Stimulated activated CD8-positive, alpha-beta memory T cell treated with anti-CD3 and anti-CD28 coated beads, Interleukin-15, amount 100 ng/mL, for 1 hour (primary cell): ENCODE measurements around the gene TTC34.
"Not testable (repeated sequence)": the region's sequence is repeated elsewhere in the genome, so short reads cannot be mapped to it uniquely, and the experiment has no call there.

Experiments used
- DNase-seq: peaks from one replicate; pipeline ENCODE4 v3.0.0-alpha.2; 2020; ENCODE audit warnings: low read depth

The TTC34 gene

DNA sequence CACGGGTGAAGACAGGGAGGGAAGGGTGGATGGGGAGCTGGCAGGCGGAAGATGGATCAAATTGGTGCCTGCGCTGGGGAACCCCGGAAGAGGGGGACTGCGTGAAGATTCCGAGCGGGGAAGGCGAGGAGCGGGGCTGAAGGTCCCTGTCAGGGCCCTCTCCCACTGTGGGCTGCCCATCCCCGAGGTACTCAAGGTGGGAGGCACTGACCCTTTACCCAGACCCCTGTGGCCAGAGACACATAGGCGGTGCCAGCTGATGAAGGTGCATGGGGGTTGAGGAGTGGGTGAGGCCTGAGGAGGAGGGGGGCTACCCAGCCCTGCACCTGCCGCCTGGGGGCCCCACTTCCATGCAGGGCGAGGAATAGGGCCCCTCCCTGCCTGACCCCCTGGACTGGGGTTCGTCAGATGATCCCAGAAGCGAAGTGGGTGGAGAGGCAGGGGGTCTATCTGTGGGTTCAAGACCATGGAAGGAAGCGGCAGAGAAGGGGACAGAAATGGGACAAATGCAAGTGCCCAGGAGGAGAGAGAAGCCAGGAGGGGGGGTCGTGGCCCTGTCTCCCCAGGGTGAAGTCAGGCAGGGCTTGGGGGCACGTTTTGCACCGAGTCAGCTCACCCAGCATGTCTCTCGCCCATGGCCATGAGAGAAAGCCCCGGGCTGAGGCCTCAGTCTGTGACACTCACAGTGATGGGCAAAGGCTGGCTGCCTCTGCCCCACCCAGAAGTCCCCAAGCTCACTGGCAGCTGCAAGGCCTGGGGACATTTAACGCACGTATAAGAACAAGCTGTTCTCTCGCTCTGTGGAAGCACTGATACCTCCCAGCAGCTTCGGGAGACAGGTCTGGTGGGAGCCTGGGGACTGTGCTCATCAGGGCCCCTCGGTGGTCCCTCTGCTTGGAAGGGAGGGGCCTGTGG, 161.6 kb downstream of the TTC34 start:
- DNase-seq = no peak

DNA sequence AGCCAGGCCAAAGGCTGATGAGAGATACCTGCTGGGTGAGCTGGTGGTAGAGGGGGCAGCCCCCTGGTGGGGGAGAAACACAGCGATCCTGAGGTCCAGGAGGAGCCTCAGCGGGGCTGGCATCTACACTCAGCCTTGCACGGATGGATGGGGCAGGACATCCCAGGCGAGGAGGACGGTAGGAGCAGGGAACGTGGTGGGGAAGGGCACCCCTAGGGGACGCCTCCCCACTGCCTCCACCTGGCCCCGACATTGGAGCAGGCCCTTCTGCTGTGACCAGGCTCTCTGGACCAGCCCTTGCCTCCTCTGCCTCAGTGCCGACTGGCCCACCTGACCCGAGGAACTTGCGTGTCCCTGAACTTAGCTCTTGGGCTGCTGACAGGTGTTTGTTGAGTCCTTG, 162.3 kb downstream of the TTC34 start:
- DNase-seq = no peak

DNA sequence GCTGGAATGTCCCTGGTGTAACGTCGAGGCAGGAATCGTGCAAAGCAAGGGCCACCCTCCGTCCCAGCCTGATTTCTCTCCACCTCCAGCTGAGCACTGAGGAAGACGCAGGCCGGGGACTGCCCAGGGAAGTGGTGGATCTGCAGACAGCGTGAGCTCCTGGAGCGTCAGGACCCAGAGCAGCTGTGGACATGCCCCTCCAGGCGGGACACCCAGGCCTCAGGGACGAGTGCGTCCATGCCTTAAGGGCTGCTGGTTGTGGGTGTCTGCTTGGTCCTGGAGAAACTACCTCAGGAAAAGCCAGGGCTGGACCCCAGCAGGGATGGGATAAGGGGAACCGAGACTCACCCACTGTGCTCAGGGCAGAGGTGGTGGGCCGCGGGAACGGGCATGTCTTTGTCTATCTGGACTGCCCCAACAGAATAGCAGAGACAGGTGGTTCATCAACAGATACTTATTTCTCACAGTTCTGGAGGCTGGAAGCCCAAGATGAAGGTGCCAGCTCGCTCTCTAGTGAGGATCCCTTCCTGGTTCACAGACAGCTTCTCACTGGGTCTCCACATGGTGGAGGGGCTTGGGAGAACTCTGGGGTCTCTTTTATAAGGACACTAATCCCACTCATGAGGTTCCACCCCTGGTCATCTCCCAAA, 162.9 kb downstream of the TTC34 start:
- DNase-seq = no peak

DNA sequence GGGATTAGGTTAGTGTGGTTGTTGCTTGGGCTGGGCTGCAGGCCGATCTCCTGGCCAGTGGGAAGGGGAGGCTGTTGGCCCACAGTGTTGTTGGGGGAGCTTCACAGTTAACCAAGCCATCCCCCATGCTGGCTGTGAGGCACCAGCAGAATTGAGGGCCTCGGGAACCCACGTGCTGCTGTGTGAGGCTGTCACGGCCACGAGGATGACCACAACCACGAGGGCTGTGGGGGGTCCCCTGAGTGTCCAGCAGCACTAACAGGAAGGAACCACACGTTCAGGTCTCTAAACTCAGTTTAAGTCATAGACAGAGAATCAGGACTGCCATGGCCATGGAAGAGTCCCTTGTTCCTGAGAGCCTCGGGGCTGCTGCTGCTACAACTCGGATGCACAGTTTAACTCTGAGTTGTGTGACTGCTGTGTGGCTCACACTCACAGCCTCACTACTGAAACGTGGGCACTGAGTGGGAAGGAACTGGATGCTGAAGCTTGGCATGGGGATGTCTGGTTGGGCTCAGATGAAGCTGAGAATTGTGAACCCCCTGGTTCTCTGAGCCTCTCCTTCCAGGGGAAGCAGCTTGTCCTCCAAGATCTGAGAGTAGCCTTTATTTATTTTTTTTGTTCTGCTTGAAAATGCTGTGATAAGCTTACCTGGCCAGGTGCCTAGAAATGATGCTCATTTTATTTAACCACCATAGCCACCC, 163.9 kb downstream of the TTC34 start:
- no peak for DNase-seq

GRCh38 chr1:2636733-2637132, 164.8 kb downstream of the TTC34 start:
- no peak for DNase-seq

DNA sequence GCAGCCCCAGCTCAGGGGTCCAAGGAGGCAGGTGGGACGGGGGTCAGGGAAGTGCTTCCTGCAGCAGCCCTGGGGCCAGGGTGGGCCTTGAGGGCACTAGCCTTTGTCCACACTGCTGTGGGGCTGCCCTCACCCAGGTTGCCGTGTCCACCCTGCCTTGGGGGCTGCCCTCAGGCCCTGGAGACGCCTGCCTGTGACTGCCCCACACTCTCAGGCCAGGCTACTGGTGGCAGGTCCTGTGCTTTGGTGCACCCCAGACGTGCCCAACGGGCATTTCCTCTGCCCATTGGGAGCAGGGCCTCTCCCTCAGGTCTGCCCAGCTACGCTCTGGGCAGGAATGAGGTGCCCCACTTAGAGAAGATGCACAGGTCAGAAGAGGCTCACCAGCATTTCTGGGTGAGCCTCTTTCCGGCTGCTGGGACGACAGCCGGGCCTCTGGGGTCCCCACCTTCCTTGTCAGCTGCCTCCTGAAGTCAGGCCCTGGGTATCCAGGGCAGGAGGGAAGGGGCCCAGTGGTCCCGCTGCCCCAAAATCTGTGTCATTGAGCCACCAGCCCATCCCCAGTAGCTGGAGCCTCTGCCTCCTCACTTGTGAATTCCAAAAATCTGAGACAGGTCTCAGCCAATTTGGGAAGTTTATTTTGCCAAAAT, 166.0 kb downstream of the TTC34 start:
- DNase-seq = no peak

DNA sequence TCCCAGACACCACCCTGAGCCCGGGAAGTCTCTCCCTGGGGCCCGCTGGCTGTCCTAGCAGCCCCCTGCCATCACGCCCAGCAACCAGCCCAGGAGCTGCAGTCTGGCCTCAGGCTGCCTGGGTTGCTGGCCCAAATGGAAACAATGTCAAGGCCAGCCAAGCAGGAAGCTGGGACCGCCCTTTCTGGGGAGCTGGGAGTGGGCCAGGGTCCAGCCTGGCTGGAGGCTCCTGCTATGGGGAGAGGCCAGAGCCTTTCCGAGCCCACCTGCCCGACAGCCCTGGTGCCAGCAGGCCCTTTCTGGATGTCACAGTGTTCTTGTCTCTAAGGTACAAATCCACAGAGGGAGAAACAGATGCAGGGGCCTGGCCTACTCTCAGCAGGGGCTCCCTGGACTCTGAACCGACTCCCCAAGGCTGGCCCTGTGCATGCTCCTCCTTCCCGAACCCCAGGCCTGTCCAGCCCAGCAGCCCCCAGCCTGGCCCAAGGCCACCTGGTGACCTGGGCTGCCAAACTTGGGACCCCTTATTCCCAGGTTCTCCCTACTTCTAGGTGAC, 167.5 kb downstream of the TTC34 start:
- no peak for DNase-seq

DNA sequence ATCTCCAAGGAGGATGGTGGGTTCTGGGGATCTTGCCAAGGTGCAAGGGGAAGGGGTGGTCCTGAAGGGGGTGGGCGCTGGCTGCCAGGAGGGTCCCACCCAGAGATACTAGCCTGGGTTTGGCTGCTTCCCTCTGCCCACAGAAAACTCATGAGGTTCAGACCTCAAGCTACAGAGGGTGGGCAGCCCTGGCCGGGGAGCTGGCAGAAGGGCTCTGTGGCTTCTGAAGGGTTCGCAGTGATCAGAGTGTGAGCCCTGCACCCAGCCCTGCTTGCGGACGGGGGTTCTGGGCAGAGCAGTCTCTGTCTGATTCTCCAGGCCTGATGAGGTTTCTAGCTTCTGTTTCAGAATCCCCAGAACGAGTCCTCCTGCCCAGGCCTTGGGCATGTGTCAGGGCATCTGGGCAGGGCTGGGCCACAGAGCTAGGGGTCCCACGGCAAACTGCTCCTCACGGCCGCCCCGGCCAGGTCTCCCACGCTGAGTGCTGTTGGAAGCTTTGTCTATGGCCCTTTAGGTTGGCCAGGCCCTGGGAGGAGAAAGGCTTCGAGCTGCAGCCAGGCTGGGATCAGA, 168.0 kb downstream of the TTC34 start:
- no peak for DNase-seq

GRCh38 chr1:2632561-2633361, 168.7 kb downstream of the TTC34 start, which contains the start of gene MMEL1:
MMEL1 (minus strand) TSS chr1:2633016; CDS start chr1:2629484, 3,532 bp downstream.
- DNase-seq = no peak

- DNase-seq = no peak
Measured at GRCh38 chr1:2632051-2632430, 169.5 kb downstream of the TTC34 start.

- DNase-seq = no peak
Measured at GRCh38 chr1:2631136-2632050, 170.1 kb downstream of the TTC34 start.

GRCh38 chr1:2630498-2631135, 170.9 kb downstream of the TTC34 start:
- no peak for DNase-seq

DNA sequence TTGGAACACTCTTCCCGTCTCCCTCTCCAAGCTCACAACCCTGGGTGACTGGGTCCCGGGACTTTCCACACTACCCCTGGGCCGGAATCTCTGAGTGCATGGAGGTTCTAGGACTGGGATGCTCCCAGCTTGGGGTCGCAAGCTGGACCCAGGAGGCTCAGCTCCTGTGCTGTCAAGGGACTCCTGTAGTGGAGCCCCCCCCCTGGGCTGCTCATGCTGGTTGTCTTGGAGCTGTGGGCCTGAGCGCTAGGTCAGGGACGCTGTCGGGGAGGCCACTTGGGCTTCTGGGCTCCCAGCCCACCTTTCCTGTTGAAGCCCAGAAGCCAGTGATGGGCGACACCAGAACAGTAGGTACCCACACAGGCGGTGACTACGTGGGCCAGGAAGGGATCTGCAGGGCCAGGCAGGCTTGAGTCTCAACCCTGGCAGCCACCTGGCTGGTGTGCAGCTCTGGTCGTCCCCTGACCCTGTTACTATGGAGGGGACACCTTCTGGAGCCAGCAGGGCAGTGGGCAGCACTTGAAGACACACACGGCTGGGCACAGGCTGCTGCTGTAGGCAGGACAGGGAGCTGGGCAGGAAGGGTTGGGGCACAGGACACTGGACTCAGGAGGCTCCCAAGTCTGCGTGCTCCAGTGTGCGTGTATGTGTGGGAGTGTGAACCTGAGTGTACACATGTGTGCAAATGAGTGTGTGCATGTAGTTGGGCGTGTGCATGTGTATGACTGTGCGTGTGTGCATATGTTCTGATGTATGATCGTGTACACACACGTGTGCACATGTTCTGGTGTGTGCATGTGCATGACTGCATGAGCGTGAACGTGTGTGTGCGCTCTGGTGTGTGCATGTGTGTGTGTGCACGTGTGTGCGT, 171.6 kb downstream of the TTC34 start:
- no peak for DNase-seq

DNA sequence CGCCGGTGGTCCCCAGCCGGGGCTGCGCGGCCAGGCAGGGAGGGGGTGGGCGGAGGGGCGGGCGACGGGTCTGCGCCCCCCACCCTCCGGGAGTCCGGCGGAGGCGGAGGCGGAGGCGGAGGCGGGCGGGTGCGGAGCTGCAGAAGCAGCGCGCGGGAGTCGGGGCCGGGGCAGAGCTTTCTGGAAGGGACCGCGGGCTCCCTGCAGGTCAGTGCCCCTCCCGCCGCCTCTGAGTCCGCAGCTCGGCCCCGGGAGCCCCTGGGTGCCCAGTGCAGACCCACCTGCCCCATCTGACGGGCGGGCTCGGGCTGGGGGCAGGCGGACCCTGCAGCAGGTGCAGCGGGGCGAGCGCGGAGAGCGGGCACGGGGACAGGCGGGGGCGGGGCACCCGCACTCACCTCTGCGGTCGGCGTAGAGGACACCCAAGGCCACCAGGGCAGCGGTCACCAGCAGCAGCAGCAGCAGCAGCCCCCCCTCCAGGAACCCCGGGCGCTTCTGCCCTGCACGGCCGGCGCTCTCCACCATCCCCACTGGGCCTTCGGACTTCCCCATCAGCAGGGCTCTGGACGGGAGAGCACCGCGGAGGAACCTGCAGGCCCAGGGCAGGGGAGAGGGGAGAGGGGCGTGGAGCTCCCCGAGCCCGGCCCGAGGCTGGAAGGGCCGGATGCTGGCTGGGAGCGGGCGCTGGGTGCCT, 172.4 kb downstream of the TTC34 start:
- no peak for DNase-seq

- no peak for DNase-seq
Measured at GRCh38 chr1:2628191-2628932, 173.1 kb downstream of the TTC34 start.

- no peak for DNase-seq
Measured at GRCh38 chr1:2627746-2628145, 173.7 kb downstream of the TTC34 start.

DNA sequence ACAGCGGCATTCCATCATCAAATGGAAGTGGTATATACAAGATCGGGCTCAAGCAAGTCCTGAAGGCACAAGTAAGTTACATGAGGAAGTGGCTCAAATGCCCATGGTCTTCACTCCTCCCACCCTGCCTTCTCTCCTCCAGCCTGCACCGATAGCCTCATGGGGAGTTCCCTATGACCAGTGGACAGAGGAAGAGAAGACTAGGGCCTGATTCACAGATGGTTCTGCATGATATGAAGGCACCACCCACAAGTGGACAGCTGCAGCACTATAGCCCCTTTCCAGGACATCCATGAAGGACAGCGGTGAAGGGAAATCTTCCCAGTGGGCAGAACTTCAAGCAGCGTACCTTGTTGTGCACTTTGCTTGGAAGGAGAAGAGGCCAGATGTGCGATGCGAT, 175.7 kb downstream of the TTC34 start:
- not testable (repeated sequence) for DNase-seq
